Fibroblast of lung (primary cell): ENCODE data around the gene NAA10.

Experiments used
- CTCF ChIP-seq, 2 donors: IDR thresholded peaks in 1 of 2; conservative IDR thresholded peaks in 1 of 2; 1 replicate in 1 of 2; 2 replicates in 1 of 2; pipeline ENCODE4 v1.5.1; 2011 to 2012; ENCODE audit warnings: low read length in 2 of 2, control low read depth in 1 of 2, inconsistent platforms in 1 of 2, low read depth in 1 of 2, mild to moderate bottlenecking in 1 of 2
- EZH2 ChIP-seq: IDR thresholded peaks from 2 replicates; pipeline ENCODE4 v1.5.1; 2012; ENCODE audit warnings: low read length, control low read depth, mild to moderate bottlenecking; ENCODE audit errors: missing control alignments

- TF ChIP-seq CTCF (conservative IDR thresholded peaks at IDR 0.05 in 1 of 2, IDR thresholded peaks at IDR 0.05 in 1 of 2; ENCODE audit: low read depth in 1 of 2, low read length in 2 of 2) (no peak), EZH2 (no peak)
Observed at GRCh38 chrX:153926858-153927671, 7.8 kb downstream of the NAA10 start.
